Trophoblast cell (in vitro differentiated cells and primary cell): ENCODE measurements around the gene MMP28.

ENCODE experiments used
- DNase-seq, 2 donors: peaks; one replicate each; pipeline ENCODE4 v3.0.0-alpha.2; 2016
- H2AFZ ChIP-seq: 2 replicates; pipeline ENCODE4 v1.6.1; 2013; ENCODE audit warnings: low read length, moderate library complexity, mild to moderate bottlenecking; ENCODE audit not compliant: insufficient read depth, poor library complexity
- H2AK5ac ChIP-seq: 2 replicates; pipeline ENCODE4 v1.6.1; 2013; ENCODE audit warnings: mild to moderate bottlenecking, low read length
- H2BK120ac ChIP-seq: 2 replicates; pipeline ENCODE4 v1.6.1; 2013; ENCODE audit warnings: low read length, mild to moderate bottlenecking, moderate library complexity; ENCODE audit not compliant: insufficient read depth, poor library complexity
- H2BK12ac ChIP-seq: 2 replicates; pipeline ENCODE4 v1.6.1; 2013; ENCODE audit warnings: mild to moderate bottlenecking, low read length, moderate library complexity
- H2BK5ac ChIP-seq: 2 replicates; pipeline ENCODE4 v1.6.1; 2013; ENCODE audit warnings: low read length, low read depth, moderate library complexity, mild to moderate bottlenecking; ENCODE audit not compliant: poor library complexity
- H3K14ac ChIP-seq: 2 replicates; pipeline ENCODE4 v1.6.1; 2013; ENCODE audit warnings: mild to moderate bottlenecking, low read length
- H3K18ac ChIP-seq: 2 replicates; pipeline ENCODE4 v1.6.1; 2013; ENCODE audit warnings: mild to moderate bottlenecking, low read length
- H3K23ac ChIP-seq: 2 replicates; pipeline ENCODE4 v1.6.1; 2013; ENCODE audit warnings: low read length
- H3K27ac ChIP-seq: 2 replicates; pipeline ENCODE4 v1.5.1; 2013; ENCODE audit warnings: low read depth, mild to moderate bottlenecking, inconsistent platforms, low read length, moderate library complexity
- H3K27me3 ChIP-seq: 2 replicates; pipeline ENCODE4 v1.6.1; 2013; ENCODE audit warnings: inconsistent platforms, mild to moderate bottlenecking, low read length, moderate library complexity; ENCODE audit not compliant: insufficient read depth
- H3K36me3 ChIP-seq, 2 experiments: 1 replicate in 1 of 2; 2 replicates in 1 of 2; pipeline ENCODE4 v1.6.1; 2013; ENCODE audit warnings: low read length in 2 of 2, mild to moderate bottlenecking in 2 of 2, moderate library complexity in 1 of 2; ENCODE audit not compliant: insufficient read depth in 2 of 2, control insufficient read depth in 1 of 2
- H3K4ac ChIP-seq: 2 replicates; pipeline ENCODE4 v1.6.1; 2013; ENCODE audit warnings: low read depth, mild to moderate bottlenecking, low read length, moderate library complexity
- H3K4me1 ChIP-seq, 2 experiments: 1 replicate in 1 of 2; 2 replicates in 1 of 2; pipeline ENCODE4 v1.6.1; 2013; ENCODE audit warnings: low read length in 2 of 2, mild to moderate bottlenecking in 2 of 2, moderate library complexity in 1 of 2; ENCODE audit not compliant: insufficient read depth in 2 of 2, control insufficient read depth in 1 of 2
- H3K4me2 ChIP-seq: 2 replicates; pipeline ENCODE4 v1.6.1; 2013; ENCODE audit warnings: inconsistent platforms, mild to moderate bottlenecking, low read length, moderate library complexity
- H3K4me3 ChIP-seq: 2 replicates; pipeline ENCODE4 v1.5.1; 2013; ENCODE audit warnings: mild to moderate bottlenecking, low read depth, low read length, inconsistent platforms
- H3K79me1 ChIP-seq: one replicate; pipeline ENCODE4 v1.6.1; 2013; ENCODE audit warnings: low read length
- H3K79me2 ChIP-seq: 2 replicates; pipeline ENCODE4 v1.6.1; 2013; ENCODE audit warnings: low read length, mild to moderate bottlenecking; ENCODE audit not compliant: control insufficient read depth, insufficient read depth, poor library complexity
- H3K9ac ChIP-seq: 2 replicates; pipeline ENCODE4 v1.6.1; 2013; ENCODE audit warnings: mild to moderate bottlenecking, low read length
- H3K9me3 ChIP-seq: 2 replicates; pipeline ENCODE4 v1.6.1; 2013; ENCODE audit warnings: low read depth, mild to moderate bottlenecking, control low read depth, inconsistent platforms, low read length; ENCODE audit not compliant: insufficient read depth
- H4K12ac ChIP-seq: 2 replicates; pipeline ENCODE4 v1.6.1; 2013; ENCODE audit warnings: low read depth, mild to moderate bottlenecking, low read length, moderate library complexity
- H4K8ac ChIP-seq: 2 replicates; pipeline ENCODE4 v1.6.1; 2013; ENCODE audit warnings: low read depth, mild to moderate bottlenecking, low read length, moderate library complexity
- H4K91ac ChIP-seq: one replicate; pipeline ENCODE4 v1.6.1; 2013; ENCODE audit warnings: low read depth, mild to moderate bottlenecking, low read length, moderate library complexity
- WGBS: extraction: QIAGEN DNeasy Blood & Tissue Kit; methylation state at CpG from one replicate; pipeline ENCODE4 v1.1.7; 2013; ENCODE audit warnings: missing lambda C conversion rate; ENCODE audit not compliant: insufficient read length, insufficient coverage; ENCODE audit errors: extremely low coverage; 5-methylcytosine and 5-hydroxymethylcytosine counted together

Gene MMP28

GRCh38 chr17:35793257-35793656, 2.2 kb downstream of the MMP28 start:
- H2AFZ ChIP-seq: no peak overlapping the region
- no peak overlapping the region for H3K9ac ChIP-seq
- H4K91ac ChIP-seq: no peak overlapping the region
- WGBS: no CpG with 5 or more reads among the region's 3 CpGs
- no peak overlapping the region for H3K14ac ChIP-seq
- no peak overlapping the region for H2BK120ac ChIP-seq
- H3K18ac ChIP-seq: peak overlapping the region; percentile 51
- H2BK12ac ChIP-seq: no peak overlapping the region
- peaks cover 2% of the 10 kb centered on the region for H3K27me3 ChIP-seq
- H4K12ac ChIP-seq: no peak overlapping the region
- H3K27ac ChIP-seq: no peak overlapping the region
- H2BK5ac ChIP-seq: no peak overlapping the region
- H3K4me2 ChIP-seq: no peak overlapping the region
- H3K4me3 ChIP-seq: no peak overlapping the region
- H3K23ac ChIP-seq: no peak overlapping the region
- no peak overlapping the region for H3K4ac ChIP-seq
- H3K36me3 ChIP-seq: no peaks in the 10 kb centered on the region
- H3K9me3 ChIP-seq: no peaks in the 10 kb centered on the region
- no peaks in the 10 kb centered on the region for H3K79me2 ChIP-seq
- no peak for DNase-seq
- H2AK5ac ChIP-seq: no peak overlapping the region
- H4K8ac ChIP-seq: no peak overlapping the region
- H3K4me1 ChIP-seq: peaks cover 18 to 22% of the 10 kb centered on the region in 2 experiments
- peaks cover 4% of the 10 kb centered on the region for H3K79me1 ChIP-seq

GRCh38 chr17:35791681-35792350, 3.6 kb downstream of the MMP28 start:
- H2AFZ ChIP-seq: no peak overlapping the region
- no peak overlapping the region for H3K23ac ChIP-seq
- no peak overlapping the region for H2BK120ac ChIP-seq
- peaks cover 23 to 28% of the 10 kb centered on the region in 2 experiments for H3K4me1 ChIP-seq
- no peak overlapping the region for H2AK5ac ChIP-seq
- H3K14ac ChIP-seq: no peak overlapping the region
- H2BK12ac ChIP-seq: no peak overlapping the region
- H3K9ac ChIP-seq: no peak overlapping the region
- H3K18ac ChIP-seq: no peak overlapping the region
- no peak overlapping the region for H3K4me2 ChIP-seq
- no CpG with 5 or more reads among the region's 9 CpGs for WGBS
- H3K36me3 ChIP-seq: no peaks in the 10 kb centered on the region
- peaks cover 2% of the 10 kb centered on the region for H3K27me3 ChIP-seq
- no peaks in the 10 kb centered on the region for H3K79me2 ChIP-seq
- no peak overlapping the region for H3K27ac ChIP-seq
- H3K4me3 ChIP-seq: no peak overlapping the region
- no peak overlapping the region for H4K8ac ChIP-seq
- no peak overlapping the region for H4K12ac ChIP-seq
- DNase-seq: no peak
- H4K91ac ChIP-seq: no peak overlapping the region
- H3K4ac ChIP-seq: no peak overlapping the region
- no peaks in the 10 kb centered on the region for H3K9me3 ChIP-seq
- no peak overlapping the region for H2BK5ac ChIP-seq
- peaks cover 10% of the 10 kb centered on the region for H3K79me1 ChIP-seq

GRCh38 chr17:35790841-35791240, 4.6 kb downstream of the MMP28 start:
- Histone ChIP-seq H2BK12ac (no peak overlapping the region), H3K27me3 (peaks cover 2% of the 10 kb centered on the region)

GRCh38 chr17:35788477-35789368, 6.7 kb downstream of the MMP28 start:
- no peaks in the 10 kb centered on the region for H3K9me3 ChIP-seq
- H2AFZ ChIP-seq: no peak overlapping the region
- peak overlapping the region; percentile 13 for H4K91ac ChIP-seq
- no peak overlapping the region for H3K18ac ChIP-seq
- H3K79me1 ChIP-seq: peaks cover 7% of the 10 kb centered on the region
- no peak overlapping the region for H2AK5ac ChIP-seq
- WGBS: no CpG with 5 or more reads among the region's 2 CpGs
- no peaks in the 10 kb centered on the region for H3K36me3 ChIP-seq
- peak overlapping the region; percentile 7 for H2BK5ac ChIP-seq
- peak overlapping the region; percentile 91 for H3K27ac ChIP-seq
- H2BK12ac ChIP-seq: no peak overlapping the region
- H4K8ac ChIP-seq: no peak overlapping the region
- peaks cover 26 to 31% of the 10 kb centered on the region in 2 experiments for H3K4me1 ChIP-seq
- H3K4me3 ChIP-seq: no peak overlapping the region
- no peak overlapping the region for H2BK120ac ChIP-seq
- H3K23ac ChIP-seq: no peak overlapping the region
- no peak overlapping the region for H3K14ac ChIP-seq
- no peak overlapping the region for H3K9ac ChIP-seq
- H3K27me3 ChIP-seq: no peaks in the 10 kb centered on the region
- H3K4ac ChIP-seq: no peak overlapping the region
- DNase-seq: no peak
- H3K79me2 ChIP-seq: no peaks in the 10 kb centered on the region
- no peak overlapping the region for H4K12ac ChIP-seq
- H3K4me2 ChIP-seq: peak overlapping the region; percentile 3

More at GRCh38 chr17:35790841-35791240, 4.6 kb downstream of the MMP28 start:
- Histone ChIP-seq H3K9me3 (no peaks in the 10 kb centered on the region), H2AFZ (no peak overlapping the region), H2BK5ac (no peak overlapping the region), H4K12ac (no peak overlapping the region), H3K4me3 (no peak overlapping the region), H3K4ac (no peak overlapping the region), H4K91ac (no peak overlapping the region), H4K8ac (no peak overlapping the region), H3K27ac (no peak overlapping the region), H3K23ac (no peak overlapping the region), H3K14ac (no peak overlapping the region), H3K4me2 (no peak overlapping the region), H3K18ac (no peak overlapping the region), H3K36me3 (no peaks in the 10 kb centered on the region), H3K79me2 (no peaks in the 10 kb centered on the region), H2BK120ac (no peak overlapping the region), H2AK5ac (no peak overlapping the region), H3K79me1 (peaks cover 10% of the 10 kb centered on the region), H3K4me1 (peaks cover 25 to 30% of the 10 kb centered on the region in 2 experiments), H3K9ac (no peak overlapping the region)
- no CpG with 5 or more reads among the region's 3 CpGs for WGBS
- DNase-seq: no peak
